Measurements from ENCODE around the gene ALLC. TPM values are rescaled to one million over a fixed set of nuclear protein-coding genes. Genes with fewer than 3 reads are reported as not detected.

ALLC gene
- polyA plus RNA-seq, 2 of the 4 experiments (the other 2 are of a cell fraction): not detected

DNA sequence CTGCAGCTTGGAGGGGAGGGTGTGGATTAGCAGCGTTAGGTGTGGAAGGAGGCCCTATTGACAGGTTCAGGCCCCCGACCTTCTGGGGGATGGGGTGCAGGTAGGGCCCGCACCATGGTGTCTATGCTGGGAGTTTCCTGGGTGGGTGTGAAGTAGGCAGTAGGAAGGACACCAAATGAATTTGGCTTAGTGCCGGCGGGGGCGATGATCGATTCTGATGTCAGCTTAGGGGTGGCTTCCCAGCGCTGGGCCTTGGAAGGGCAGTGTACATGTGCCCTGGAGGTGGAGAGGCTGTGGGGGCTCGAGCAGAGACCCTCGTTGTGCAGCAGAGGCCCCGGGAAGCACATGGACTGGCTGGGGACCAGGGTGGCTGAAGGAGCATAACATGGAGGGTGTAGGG lies 67.0 kb downstream of the ALLC start:
- TF ChIP-seq FOXS1 (CRISPR knock-in tag; IDR thresholded peaks at IDR 0.05): no peak
- TF ChIP-seq EP300 (IDR thresholded peaks at IDR 0.05): no peak
- TF ChIP-seq FOSB (CRISPR knock-in tag; IDR thresholded peaks at IDR 0.05): no peak
- TF ChIP-seq POLR2AphosphoS2 (conservative IDR thresholded peaks at IDR 0.05; ENCODE audit: low read length): no peak
- no peak for TF ChIP-seq HEYL (CRISPR knock-in tag; IDR thresholded peaks at IDR 0.05)
- TF ChIP-seq, protein P1, sequence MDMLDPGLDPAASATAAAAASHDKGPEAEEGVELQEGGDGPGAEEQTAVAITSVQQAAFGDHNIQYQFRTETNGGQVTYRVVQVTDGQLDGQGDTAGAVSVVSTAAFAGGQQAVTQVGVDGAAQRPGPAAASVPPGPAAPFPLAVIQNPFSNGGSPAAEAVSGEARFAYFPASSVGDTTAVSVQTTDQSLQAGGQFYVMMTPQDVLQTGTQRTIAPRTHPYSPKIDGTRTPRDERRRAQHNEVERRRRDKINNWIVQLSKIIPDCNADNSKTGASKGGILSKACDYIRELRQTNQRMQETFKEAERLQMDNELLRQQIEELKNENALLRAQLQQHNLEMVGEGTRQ (IDR thresholded peaks at IDR 0.05): no peak
- TF ChIP-seq JUNB (IDR thresholded peaks at IDR 0.05): no peak
- no peak for TF ChIP-seq CBX8 (IDR thresholded peaks at IDR 0.05)
- TF ChIP-seq RARB (CRISPR knock-in tag; IDR thresholded peaks at IDR 0.05): no peak
- TF ChIP-seq, protein P2, sequence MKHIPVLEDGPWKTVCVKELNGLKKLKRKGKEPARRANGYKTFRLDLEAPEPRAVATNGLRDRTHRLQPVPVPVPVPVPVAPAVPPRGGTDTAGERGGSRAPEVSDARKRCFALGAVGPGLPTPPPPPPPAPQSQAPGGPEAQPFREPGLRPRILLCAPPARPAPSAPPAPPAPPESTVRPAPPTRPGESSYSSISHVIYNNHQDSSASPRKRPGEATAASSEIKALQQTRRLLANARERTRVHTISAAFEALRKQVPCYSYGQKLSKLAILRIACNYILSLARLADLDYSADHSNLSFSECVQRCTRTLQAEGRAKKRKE (CRISPR knock-in tag; IDR thresholded peaks at IDR 0.05; ENCODE audit: low read depth): no peak
- no peak for TF ChIP-seq RCOR1 (IDR thresholded peaks at IDR 0.05; ENCODE audit: low read depth, low read length)
- TF ChIP-seq ZC3H11A (IDR thresholded peaks at IDR 0.05): no peak
- TF ChIP-seq, protein P3, sequence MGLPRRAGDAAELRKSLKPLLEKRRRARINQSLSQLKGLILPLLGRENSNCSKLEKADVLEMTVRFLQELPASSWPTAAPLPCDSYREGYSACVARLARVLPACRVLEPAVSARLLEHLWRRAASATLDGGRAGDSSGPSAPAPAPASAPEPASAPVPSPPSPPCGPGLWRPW (IDR thresholded peaks at IDR 0.05): no peak
- no peak for TF ChIP-seq HOXB5 (CRISPR knock-in tag; IDR thresholded peaks at IDR 0.05)
- no peak for TF ChIP-seq MAFK (IDR thresholded peaks at IDR 0.05; ENCODE audit: partially characterized antibody)
- no peak for TF ChIP-seq SMC3 (IDR thresholded peaks at IDR 0.05)
- POLR2A ChIA-PET: no interaction called here
- WGBS (ENCODE audit: missing lambda C conversion rate): 31% methylated on average over 11 of the region's 11 CpGs
- ATAC-seq (no peak), DNase-seq (ENCODE audit: low read depth in 1 of 2, low spot score in 1 of 2) (no peak), FAIRE-seq (no peak)
- H3K9me3 ChIP-seq: 0 out of 3 replicates have a peak, but pooled peaks cover 3% of the 10 kb centered on the region
- H3K4me1 ChIP-seq: no peaks in the 10 kb centered on the region
- H3K27ac ChIP-seq: no peak overlapping the region
- no peak overlapping the region for H3K4me3 ChIP-seq
- CTCF ChIA-PET: interaction anchor here (1.1 to 2.4 kb wide), 2 partner anchors 54 to 80 kb away, joined by 3 to 10 read pairs; no protein-coding TSS in a partner anchor
- no peak overlapping the region for H3K4me2 ChIP-seq

DNA sequence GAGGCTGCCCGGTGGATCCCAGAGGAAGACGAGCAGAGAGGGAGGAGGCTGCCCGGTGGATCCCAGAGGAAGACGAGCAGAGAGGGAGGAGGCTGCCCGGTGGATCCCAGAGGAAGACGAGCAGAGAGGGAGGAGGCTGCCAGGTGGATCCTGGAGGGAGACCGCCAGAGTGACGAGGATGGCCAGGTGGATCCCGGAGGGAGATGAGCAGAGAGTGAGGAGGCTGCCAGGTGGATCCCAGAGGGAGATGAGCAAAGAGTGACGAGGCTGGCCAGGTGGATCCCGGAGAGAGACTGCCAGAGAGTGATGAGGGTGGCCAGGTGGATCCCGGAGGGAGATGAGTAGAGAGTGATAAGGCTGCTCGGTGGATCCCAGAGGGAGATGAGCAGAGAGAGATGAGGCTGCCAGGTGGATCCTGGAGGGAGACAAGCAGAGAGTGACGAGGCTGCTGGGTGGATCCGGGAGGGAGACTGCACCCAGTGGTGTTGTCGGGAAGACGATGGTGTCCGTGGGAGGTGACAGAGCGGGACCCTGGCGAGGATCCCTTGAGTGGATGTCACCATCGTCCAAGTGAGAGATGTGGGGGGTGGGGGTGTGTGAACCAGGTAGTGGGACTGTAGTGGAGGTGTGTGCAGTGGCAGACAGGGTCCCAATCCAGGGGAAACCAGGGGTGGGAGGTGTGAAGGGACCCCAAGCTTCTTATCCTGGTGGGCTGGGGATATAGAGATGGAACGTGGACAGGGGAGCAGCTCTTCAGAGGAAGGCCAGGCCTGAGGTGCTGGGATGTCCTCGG lies 67.7 kb downstream of the ALLC start:
- CTCF ChIA-PET: interaction anchor here (1.1 to 5.8 kb wide), 3 partner anchors 54 to 100 kb away, joined by 3 to 66 read pairs (median 40); no protein-coding TSS in a partner anchor
- FAIRE-seq (no peak), ATAC-seq (peak in 1 of 2 experiments; percentile 17; a peak in 2 of 6 replicates), DNase-seq (ENCODE audit: low read depth in 1 of 2, low spot score in 1 of 2) (no peak)
- POLR2A ChIA-PET: no interaction called here
- H3K4me2 ChIP-seq: no peak overlapping the region
- no peak overlapping the region for H3K4me3 ChIP-seq
- TF ChIP-seq ZSCAN20 (CRISPR knock-in tag; IDR thresholded peaks at IDR 0.05) (no peak), FOSB (CRISPR knock-in tag; IDR thresholded peaks at IDR 0.05) (no peak), TFCP2L1 (CRISPR knock-in tag; IDR thresholded peaks at IDR 0.05) (no peak), HDAC2 (IDR thresholded peaks at IDR 0.05) (no peak), RFX5 (IDR thresholded peaks at IDR 0.05) (no peak), NPAS2 (CRISPR knock-in tag; IDR thresholded peaks at IDR 0.05; ENCODE audit: borderline replicate concordance) (no peak), RARB (CRISPR knock-in tag; IDR thresholded peaks at IDR 0.05) (no peak), CHD4 (IDR thresholded peaks at IDR 0.05; ENCODE audit: borderline replicate concordance) (no peak), SMC3 (IDR thresholded peaks at IDR 0.05) (no peak), GATA3 (IDR thresholded peaks at IDR 0.05; ENCODE audit: borderline replicate concordance) (no peak)
- TF ChIP-seq, protein P4, sequence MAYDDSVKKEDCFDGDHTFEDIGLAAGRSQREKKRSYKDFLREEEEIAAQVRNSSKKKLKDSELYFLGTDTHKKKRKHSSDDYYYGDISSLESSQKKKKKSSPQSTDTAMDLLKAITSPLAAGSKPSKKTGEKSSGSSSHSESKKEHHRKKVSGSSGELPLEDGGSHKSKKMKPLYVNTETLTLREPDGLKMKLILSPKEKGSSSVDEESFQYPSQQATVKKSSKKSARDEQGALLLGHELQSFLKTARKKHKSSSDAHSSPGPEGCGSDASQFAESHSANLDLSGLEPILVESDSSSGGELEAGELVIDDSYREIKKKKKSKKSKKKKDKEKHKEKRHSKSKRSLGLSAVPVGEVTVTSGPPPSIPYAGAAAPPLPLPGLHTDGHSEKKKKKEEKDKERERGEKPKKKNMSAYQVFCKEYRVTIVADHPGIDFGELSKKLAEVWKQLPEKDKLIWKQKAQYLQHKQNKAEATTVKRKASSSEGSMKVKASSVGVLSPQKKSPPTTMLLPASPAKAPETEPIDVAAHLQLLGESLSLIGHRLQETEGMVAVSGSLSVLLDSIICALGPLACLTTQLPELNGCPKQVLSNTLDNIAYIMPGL (CRISPR knock-in tag; IDR thresholded peaks at IDR 0.05; ENCODE audit: borderline replicate concordance): no peak
- TF ChIP-seq, protein P5, sequence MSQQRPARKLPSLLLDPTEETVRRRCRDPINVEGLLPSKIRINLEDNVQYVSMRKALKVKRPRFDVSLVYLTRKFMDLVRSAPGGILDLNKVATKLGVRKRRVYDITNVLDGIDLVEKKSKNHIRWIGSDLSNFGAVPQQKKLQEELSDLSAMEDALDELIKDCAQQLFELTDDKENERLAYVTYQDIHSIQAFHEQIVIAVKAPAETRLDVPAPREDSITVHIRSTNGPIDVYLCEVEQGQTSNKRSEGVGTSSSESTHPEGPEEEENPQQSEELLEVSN (IDR thresholded peaks at IDR 0.05; ENCODE audit: borderline replicate concordance, low read depth): no peak
- H3K4me1 ChIP-seq: peaks cover 4% of the 10 kb centered on the region; the same call in 2 of the 3 replicates
- 24% methylated on average over 23 of the region's 23 CpGs for WGBS (ENCODE audit: missing lambda C conversion rate)
- no peak overlapping the region for H3K27ac ChIP-seq
- 0 out of 3 replicates have a peak, but pooled peaks cover 3% of the 10 kb centered on the region for H3K9me3 ChIP-seq

All from A549 (cell line).